ENCODE measurements around the gene ATP6V0B.

GRCh38 chr1:43932786-43933385 lies 41.9 kb upstream of the ATP6V0B start:
- TF ChIP-seq, protein P1, sequence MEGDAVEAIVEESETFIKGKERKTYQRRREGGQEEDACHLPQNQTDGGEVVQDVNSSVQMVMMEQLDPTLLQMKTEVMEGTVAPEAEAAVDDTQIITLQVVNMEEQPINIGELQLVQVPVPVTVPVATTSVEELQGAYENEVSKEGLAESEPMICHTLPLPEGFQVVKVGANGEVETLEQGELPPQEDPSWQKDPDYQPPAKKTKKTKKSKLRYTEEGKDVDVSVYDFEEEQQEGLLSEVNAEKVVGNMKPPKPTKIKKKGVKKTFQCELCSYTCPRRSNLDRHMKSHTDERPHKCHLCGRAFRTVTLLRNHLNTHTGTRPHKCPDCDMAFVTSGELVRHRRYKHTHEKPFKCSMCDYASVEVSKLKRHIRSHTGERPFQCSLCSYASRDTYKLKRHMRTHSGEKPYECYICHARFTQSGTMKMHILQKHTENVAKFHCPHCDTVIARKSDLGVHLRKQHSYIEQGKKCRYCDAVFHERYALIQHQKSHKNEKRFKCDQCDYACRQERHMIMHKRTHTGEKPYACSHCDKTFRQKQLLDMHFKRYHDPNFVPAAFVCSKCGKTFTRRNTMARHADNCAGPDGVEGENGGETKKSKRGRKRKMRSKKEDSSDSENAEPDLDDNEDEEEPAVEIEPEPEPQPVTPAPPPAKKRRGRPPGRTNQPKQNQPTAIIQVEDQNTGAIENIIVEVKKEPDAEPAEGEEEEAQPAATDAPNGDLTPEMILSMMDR (IDR thresholded peaks at IDR 0.05): no peak
- TF ChIP-seq POLR2A (IDR thresholded peaks at IDR 0.05): no peak

Data from lower leg skin (tissue), 3 donors.